Activated CD4-positive, alpha-beta T cell treated with anti-CD3 and anti-CD28 coated beads for 24 hours (primary cell): ENCODE data around the gene TULP1.
"Not testable (repeated sequence)": the region's sequence is repeated elsewhere in the genome, so short reads cannot be mapped to it uniquely, and the experiment has no call there.

Source experiments
- DNase-seq, 2 donors: peaks; one replicate each; pipeline ENCODE4 v3.0.0-alpha.2; 2020; ENCODE audit warnings: low read depth in 2 of 2

The TULP1 gene

DNA sequence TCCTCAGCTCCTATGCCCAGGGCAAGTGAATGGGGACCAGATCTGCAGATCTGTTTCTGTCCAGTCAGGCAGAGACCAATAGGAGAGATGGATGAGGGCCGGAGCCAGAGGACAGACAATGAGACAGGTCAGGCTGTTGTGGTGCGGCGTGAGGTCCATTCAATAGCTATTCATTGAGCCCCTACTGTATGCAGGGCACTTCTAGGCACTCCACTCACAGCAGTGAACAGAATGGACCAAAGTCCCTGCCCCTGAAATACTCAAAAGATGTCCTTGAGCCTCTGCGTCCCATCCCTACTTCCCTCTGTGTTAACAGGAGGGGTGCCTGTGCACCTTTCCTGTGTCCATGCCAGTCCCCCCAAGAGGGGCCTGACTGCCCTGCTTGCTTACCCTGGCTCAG is 8.5 kb upstream of the TULP1 start:
- DNase-seq = no peak

DNA sequence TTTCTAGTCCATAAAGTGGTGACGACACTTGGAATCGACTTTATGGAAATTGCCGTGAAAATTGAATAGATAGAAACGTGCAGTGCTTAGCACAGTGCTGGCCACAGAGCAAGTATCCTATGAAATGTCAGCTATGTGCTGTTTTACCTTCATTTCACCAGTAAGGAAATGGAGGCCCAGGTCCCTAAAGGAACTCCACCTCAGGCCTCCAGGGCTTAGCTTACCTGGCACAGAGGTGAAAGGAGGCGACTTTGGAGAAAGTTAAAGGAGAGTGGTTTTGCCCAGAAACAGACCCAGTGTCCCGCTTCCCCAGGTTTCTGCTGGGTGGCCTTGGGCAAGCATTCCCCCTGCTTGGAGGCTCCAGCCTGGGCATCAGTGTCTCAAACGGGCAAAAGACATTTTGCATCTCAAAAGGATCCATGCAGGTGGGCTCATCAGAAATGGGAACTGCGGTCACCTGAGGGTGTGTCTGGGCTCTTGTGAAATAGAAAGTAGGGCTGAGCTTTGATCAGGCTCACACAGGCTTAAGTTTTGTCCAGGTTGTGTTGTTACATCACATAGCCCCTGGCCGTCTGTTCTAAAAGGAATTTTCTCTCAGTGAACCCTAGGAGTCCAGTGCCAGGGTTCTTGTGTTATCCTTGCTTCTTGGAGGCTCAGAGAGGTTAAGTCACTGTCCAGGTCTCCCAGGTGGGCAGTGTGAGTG is 6.8 kb upstream of the TULP1 start:
- no peak for DNase-seq

DNA sequence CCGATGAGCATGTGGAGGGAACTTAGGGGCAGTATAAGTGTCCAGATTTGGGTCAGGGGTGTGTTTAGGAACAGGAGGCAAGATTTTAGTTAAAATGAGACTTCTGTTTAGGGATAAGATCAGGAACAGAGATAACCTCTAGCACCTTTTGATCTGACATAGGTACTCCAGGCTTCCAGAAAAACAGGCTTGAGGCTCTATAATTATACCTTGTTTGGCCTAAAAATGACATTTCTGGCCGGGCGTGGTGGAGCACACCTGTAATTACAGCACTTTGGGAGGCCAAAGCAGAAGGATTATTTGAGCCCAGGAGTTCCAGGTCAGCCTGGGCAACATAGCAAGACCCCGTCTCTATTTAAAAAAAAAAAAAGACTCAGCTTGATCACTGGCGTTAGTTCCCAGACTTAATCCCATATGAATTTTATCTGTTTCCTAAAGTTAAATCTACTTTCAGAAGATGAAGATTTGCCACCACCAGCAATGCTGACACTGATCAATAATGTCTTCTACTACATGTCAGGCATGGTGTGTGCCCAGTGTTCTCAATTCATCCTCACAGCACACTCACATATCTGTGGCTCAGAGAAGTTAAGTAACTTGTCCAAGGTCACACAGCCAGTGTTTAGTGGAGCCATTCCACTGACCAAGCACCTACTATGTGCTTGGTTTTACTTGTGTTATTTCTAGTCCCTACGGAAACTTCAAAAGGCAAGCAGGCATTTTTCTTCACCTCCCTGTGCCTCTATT is 6.0 kb upstream of the TULP1 start:
- DNase-seq = no peak

DNA sequence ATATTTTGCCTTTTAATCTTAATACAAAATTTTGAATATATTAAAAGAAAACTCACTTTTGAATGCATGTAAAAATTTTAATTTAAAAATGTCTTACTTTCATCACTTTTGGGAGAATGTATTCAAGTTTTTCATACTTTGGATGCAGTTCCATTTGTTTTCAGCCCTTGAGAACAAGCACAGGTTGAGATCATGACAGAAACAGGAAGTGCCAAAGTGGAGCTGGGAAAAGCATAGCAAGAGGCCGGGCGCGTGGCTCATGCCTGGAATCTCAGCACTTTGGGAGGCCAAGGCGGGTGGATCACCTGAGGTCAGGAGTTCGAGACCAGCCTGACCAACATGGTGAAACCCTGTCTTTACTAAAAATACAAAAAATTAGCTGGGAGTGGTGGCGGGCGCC is 5.3 kb upstream of the TULP1 start:
- DNase-seq = not testable (repeated sequence)

DNA sequence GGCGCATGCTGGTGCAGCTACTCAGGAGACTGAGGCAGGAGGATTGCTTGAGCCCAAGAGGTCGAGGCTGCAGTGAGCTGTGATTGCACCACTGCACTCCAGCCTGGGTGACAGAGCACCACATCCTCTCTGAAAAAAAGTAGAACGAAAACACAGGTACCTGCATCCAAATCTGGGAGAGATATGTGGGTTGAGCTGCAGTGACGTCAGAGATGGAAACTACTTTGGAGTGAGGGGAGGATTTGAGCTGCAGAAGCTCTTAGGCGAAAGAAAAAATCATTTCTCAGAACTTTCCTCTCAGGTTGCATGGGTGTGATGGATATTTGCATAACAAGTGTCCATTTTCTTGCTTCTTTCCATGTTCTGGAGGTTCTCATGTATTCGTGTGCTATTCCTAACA is 4.0 kb upstream of the TULP1 start:
- DNase-seq = no peak

DNA sequence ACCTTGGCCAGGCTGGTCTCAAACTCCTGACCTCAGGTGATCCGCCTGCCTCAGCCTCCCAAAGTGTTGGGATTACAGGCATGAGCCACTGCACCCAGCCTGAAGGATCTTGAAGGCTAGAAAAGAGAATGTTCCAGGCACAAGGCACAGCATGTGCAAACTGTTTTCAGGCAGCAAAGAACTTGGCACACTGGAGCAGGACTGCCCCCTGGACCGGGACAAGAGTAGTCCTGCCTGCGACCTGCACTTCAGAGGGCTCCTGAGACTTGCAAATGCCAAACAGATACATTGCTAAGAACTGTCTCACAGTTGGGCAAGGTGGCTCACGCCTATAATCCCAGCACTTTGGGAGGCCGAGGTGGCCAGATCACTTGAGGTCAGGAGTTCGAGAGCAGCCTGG is 3.2 kb upstream of the TULP1 start:
- DNase-seq = not testable (repeated sequence)

DNA sequence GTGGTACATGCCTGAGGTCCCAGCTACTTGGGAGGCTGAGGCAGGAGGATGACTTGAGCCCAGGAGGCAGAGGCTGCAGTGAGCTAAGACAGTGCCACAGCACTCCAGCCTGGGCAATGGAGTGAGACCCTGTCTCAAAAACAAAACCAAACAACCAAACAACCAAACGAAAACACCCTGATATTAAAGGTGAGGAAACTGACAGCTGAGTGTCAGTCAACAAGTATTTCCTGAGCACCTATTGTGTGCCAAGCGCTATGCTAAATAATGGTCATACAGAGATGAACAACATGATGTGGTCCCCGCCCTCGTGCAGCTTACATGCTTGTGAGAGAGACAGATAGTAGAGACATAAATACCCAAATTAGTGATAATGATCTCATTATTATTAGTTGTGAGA is 1.9 kb upstream of the TULP1 start:
- no peak for DNase-seq

DNA sequence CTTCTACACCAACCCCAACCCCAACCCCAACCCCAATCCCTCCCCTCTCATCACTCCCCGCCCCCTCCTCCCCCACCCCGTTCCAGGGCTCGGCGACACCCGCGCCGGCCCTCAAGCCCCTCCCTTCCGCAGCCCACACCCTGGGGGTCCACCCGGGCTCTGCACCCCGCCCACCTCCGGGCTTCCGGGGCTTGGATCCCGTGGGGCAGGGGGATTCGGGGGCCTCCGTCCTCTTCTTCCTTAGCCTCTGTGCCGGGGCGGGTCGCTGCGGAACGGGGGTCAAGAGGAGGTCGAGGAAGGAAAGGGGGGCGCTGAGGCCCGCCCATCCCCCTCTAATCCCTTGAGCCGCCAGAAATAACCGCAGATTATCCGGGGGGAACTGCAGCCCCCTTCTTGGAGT is 690 bp downstream of the TULP1 start:
- no peak for DNase-seq

DNA sequence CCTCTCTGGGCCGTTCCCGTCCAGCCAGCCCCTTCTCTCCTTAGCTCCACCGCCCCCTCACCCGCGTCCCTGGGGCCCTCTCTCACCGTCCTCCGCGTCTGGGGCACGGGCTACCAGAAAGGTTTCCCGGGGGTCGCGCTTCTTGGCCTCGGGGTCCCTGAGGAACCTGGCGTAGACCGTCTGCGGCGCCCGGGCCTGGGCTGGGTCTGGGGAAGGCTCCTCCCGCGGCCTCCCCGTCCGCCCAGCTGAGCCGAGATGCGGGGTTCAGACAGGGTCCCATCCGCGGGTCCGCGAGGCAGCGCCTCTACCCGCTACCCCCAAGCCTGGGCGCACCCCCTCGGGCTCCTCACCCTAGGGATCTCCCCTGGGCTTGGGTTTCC is 1.1 kb downstream of the TULP1 start:
- DNase-seq = no peak

DNA sequence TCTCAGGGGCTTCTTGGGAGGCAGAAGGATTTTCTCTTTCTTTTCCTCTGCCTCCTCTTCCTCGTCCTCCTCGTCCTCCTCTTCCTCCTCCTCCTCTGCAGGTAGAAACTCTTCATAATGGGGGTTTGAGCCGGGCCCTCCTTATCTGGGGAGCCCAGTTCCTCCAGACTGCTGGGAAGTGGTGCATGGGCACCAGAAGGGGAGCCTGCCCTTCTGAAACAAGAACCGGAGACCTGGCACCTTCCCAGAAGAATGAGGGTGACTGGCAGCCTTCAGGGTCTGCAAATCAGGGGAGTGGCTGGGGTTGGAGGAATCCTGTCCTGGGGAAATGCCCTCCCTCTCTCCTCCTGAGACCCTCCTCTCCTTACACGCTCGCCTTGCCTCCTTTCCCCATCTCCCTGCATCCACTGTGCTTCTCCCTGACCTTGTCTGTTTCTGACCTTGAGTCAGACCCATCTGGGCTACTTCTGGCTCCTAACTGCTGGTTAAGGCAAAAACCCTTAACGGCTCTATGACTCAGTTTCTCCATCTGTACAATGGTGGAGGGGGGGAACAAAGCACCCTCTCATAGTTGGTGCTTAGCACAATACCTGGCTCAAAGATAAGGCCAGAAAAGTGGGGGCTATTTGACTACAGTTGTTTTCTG is 1.7 kb downstream of the TULP1 start:
- no peak for DNase-seq

DNA sequence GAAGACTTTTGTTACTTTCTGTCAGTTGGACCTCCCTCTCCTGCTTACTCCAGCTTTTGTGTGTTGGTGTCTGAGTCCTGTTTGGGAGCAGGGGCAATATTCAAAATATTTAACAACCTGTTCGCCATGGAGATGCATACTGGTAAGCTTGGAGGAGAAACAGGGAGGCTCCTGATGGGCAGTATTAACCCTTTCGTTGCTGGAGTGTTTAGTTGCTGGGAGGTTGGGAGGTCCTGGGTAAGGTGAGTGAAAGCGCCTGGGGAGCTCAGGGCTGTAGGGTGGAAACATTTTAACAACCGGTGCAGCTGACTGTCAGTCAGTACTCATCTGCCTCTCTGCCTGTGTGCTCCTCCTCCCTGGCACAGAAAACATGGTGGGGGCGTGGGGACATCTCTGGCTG is 4.2 kb downstream of the TULP1 start:
- no peak for DNase-seq

DNA sequence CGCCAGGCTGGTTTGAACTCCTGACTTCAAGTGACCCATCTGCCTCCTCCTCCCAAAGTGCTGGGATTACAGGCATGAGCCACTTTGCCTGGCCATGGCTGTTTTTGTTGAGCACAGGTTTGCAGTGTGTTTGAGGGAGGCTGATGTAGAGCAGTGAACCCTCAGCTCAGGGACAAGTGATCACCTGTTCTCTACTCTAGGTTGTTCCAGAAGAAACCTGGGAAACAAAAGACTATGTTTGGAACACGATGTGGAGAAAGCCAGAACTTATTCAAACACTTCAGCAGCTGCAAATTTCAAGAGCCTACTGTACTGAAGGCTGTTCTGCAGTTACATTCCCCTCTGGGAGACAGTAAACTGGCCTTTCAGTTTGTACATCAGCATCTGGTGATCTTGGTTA is 4.7 kb downstream of the TULP1 start:
- no peak for DNase-seq

DNA sequence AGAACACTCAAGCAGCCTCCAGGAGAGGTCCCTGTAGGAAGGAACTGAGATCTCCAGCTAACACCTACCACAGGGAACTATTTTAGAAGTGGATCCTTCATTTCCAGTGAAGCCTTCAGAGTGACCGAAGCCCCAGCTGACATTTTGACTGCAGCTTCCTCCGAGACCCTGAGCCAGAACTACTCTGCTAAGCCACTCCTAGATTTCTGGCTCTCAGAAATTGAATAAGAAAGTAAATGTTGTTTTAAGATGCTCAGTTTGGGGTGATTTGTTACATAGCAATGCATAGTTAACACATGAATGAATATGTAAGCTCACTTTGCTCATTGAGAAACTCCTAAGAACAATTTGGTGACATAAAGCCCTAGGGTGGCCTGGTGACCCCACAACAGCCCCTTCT is 5.5 kb downstream of the TULP1 start:
- no peak for DNase-seq

DNA sequence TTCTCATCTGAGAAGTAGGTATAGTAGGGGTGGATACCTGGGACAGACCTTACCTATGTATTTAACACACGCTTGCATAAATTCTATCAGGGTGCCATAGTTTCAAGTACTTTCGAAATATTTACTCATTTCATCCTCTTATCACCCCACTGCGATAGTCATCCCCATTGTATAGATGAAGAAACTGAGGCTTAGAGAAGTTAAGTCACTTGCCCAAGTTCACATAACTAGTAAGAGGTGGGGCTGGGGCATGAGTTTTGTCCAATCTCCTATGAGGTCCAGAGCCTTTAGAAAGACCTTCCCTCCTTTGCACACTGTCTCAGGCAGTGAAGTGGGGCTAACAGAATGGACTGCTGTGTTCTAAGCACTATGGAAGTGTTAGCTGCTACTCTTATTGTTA is 6.2 kb downstream of the TULP1 start:
- DNase-seq = no peak

DNA sequence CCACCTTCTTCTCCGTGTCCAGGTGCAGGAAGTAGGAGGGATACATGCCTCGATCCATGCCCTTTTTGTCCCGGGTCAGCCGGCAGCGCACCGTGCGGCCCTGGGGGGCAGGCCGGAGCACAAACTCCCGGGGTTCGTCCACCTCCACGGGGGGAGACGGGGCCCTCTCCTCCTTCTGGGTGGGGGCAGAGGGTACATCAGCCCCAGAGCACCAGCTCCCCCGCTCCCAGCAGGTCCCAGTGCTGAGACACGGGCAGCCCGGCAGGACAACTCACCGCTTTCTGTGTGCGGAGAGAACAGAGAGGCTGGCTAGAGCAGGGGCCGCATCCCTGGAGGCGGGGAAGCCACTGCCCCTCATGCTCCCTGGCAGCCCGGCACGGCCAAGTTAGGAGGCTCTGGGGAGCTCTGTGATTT is 6.7 kb downstream of the TULP1 start:
- DNase-seq = no peak

DNA sequence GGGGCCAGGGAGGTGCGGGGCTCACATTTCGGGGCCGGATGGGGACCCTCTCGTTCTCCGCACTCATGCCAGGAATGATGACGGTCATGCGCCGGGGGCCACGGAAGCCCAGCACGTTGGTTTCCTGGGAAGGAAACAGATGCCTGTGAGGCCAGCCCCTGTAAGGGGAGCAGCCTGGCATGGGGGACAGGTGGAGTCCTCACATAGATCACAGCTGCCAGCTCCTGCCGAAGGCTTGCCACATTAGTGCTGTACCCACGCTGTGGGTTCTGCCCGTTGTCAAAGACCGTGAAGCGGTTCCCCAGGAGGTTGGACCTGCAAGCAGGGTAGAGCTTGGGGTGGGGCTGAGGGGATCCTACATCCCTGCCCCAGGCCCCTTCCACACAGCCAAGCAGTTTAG is 9.2 kb downstream of the TULP1 start:
- DNase-seq = no peak

DNA sequence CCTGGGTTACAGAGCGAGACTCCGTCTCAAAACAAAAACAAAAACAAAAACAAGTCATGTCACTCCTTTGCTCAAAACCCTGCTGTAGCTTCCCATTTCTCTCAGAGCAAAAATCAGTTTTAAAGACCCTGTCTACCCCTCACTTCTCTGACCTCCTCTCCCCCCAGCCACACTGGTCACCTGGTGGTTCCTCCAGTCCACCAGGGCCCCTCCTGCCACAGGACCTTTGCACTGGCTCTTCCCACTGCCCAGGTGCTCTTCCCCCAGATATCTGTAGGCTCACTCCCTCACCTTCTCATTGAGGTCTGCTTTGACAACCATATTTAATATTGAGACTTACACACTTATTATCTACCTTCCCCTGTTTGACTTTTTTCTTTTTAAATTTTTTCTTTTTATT is 10.9 kb downstream of the TULP1 start:
- no peak for DNase-seq

DNA sequence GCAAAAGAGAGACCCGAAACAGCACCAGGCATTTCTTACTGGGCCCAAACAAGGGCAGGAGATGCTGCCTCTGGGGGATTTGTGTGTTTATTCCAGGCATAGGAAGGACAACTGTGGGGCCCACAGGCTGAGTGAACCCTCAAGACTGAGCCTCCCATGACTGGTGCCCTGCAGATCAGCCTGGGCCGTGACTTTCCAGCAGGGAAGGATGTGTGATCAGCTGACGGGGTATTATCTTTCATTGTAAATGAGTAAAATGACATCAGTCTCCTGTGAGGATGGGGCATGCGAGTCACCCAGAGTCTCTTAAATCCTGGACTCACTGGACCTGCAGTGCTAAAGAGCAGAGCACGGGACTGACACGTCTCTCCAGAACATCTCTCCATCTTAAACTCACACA is 11.9 kb downstream of the TULP1 start:
- no peak for DNase-seq

DNA sequence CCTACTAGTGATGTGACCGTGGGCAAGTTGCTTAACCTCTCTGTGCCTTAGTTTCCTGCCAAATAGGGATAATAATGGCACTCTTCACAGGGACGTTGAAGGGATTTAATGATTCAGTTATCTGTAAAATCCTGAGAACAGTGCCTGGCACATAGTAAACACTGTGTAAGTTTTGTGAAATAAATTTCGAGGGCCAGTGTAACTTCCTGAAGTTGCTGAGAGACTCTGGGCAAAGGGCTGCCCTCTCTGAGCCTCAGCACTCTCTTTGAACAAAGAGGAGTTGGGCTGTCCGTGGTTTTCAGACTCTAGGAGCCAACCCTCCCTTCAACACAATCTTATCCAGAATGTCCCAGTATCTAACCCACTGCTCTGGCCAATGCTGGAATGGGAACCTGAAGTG is 13.3 kb downstream of the TULP1 start:
- no peak for DNase-seq

DNA sequence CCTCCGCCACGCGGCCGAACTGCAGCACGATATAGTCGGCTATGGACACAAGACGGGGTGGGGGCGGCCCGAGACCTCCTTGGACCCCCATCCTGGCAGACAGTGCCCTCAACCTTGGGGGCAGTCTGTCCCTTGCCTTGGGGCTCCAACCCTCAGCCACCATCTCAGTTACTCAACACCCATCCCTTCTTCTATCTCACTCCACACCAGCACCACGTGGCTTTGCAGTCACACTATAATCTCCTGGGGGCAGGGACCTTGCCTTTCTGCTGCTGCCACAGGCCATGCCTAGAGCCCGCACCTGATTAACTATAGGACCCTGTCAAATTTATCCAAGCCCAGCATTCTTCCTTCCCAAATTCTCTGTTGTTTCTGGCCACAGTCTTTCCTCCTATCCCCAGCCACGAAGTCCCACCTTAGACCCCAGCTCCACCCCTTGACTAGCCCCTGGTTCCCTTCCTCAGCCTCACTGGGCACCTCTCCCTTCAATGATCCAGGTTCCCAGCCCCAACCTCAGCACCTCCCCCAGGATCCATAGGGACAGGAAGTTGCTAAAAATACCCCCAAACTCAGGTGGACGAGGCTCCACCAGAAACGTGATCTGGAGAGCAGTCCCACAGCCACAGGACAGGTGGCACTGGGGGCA is 14.2 kb downstream of the TULP1 start:
- no peak for DNase-seq

DNA sequence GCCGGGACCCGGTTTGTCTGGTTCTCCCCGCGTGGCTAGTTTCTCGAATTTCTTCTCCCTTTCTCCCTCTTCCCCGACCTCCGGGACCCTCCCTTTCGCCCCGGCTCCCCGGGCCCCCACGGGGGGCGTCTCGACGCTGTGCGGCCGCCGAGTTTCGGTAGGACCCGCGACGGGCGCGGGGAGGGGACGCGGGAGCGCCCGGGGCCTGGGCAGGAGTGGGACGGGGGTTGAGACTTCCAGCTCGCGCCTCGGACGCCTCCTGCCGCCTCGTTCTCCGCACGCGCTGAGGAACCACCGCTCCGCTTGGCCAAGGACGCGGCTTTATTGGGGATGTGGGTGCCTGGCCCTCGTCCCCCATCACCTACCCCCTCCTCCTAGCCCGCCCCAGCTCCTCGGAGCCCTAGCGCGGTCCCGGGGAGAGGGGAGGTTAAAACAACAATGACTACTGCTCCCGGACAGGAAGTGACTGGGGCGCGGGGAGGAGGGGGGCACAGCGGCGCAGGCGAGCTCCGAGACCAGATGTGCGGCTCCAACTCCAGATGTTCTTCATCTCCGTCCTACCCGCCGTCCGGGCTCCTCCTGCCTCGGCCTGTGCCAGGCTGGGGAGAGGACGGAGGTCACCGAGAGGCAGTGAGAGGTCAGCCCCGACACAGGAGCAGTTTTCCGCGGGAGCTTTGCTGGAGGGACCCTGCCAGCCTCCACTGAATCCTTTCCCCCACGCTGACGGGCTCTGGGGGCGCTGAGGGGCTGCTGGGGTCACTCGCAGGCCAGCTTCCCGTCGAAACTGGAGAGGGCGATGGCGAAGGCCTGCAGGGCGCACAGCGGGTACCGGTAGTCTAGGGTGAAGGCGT is 14.9 kb downstream of the TULP1 start:
- DNase-seq = no peak
